OCI-LY3 (cell line): ENCODE measurements around the gene ARL9.

Experiments used
- EZH2phosphoT487 ChIP-seq: fragments of 200-600 bp; shearing (Covaris generic); IDR thresholded peaks from 2 replicates; pipeline ENCODE4 v1.6.1; 2018; ENCODE audit warnings: antibody characterized with exemption, mixed run types, low read depth
- TF ChIP-seq, protein P1 (sequence below): fragments of 200-600, 300-600 bp; sonication (generic); IDR thresholded peaks from 2 replicates; pipeline ENCODE4 v1.5.1; 2014; ENCODE audit warnings: antibody characterized with exemption, low read length, low read depth

DNA sequence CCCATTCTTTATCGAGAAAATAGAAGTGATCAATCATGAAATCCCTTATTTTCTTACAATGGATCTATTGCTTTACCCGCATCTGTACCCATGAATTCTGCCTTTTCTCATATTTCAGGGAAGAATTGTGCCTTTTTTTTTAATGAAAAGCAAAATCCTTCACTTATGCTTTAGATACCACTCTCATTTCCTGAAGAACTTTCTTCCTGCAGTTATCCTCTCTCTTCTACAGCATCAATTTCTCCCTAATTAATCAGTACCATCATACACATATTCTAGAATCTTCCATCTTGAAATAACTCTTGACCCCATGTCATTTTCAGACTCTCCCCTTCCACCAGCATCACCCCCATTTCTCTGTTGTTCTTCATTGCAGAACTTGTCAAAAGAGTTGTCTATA is 26.6 kb downstream of the ARL9 start:
- TF ChIP-seq, protein P1, sequence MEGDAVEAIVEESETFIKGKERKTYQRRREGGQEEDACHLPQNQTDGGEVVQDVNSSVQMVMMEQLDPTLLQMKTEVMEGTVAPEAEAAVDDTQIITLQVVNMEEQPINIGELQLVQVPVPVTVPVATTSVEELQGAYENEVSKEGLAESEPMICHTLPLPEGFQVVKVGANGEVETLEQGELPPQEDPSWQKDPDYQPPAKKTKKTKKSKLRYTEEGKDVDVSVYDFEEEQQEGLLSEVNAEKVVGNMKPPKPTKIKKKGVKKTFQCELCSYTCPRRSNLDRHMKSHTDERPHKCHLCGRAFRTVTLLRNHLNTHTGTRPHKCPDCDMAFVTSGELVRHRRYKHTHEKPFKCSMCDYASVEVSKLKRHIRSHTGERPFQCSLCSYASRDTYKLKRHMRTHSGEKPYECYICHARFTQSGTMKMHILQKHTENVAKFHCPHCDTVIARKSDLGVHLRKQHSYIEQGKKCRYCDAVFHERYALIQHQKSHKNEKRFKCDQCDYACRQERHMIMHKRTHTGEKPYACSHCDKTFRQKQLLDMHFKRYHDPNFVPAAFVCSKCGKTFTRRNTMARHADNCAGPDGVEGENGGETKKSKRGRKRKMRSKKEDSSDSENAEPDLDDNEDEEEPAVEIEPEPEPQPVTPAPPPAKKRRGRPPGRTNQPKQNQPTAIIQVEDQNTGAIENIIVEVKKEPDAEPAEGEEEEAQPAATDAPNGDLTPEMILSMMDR = no peak
- no peak for TF ChIP-seq EZH2phosphoT487
